ENCODE measurements around the gene PHTF1.
"Not testable (repeated sequence)": the region's sequence is repeated elsewhere in the genome, so short reads cannot be mapped to it uniquely, and the experiment has no call there.

The PHTF1 gene

DNA sequence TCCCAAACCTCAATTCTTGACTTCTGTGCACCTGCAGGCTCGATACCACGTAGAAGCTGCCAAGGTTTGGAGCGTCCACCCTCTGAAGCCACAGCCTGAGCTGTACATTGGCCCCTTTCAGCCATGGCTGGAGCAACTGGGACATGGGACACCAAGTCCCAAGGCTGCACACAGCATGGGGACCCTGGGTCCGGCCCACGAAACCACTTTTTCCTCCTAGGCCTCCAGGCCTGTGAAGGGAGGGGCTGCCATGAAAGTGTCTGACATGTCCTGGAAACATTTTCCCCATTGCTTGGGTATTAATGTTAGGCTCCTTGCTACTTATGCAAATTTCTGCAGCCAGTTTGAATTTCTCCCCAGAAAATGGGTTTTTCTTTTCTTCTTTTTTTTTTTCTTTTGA is 40.7 kb downstream of the PHTF1 start:
- DNase-seq (ENCODE audit: low read depth) = not testable (repeated sequence)

GRCh38 chr1:113717506-113717905 is 41.8 kb downstream of the PHTF1 start:
- DNase-seq (ENCODE audit: low read depth) = not testable (repeated sequence)

DNA sequence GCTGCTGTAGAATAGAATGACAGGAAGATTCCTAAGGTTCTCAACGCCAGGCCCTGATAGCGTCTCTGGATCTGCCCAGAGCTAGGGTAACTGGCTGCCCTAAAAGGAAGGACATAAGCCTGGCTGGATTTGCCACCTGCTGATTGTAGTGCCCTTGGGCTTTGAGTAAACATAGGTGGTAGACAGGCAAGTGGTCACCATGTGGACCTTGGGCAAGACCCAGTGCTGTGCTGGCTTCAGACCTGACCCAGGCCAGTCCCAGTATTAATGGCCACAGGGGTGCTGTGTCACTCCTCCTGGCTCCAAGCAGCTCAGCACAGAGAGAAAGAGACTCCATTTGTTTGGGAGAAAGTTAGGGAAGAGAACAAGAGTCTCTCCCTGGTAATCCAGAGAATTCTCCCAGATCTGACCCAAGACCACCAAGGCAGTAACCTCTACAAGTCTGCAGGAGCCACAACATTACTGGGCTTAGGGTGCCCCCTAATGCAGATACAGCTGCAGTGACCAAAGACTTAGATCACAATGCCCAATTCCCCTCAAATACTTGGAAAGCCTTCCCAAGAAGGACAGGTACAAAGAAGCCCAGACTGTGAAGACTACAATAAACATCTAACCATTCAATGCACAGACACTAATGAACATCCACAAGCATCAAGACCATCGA is 44.5 kb downstream of the PHTF1 start:
- no peak for DNase-seq (ENCODE audit: low read depth)

- no peak for DNase-seq (ENCODE audit: low read depth)
Observed at GRCh38 chr1:113701429-113701828, 57.9 kb downstream of the PHTF1 start.

GRCh38 chr1:113694910-113695309 is 64.4 kb downstream of the PHTF1 start:
- DNase-seq (ENCODE audit: low read depth) = no peak

DNA sequence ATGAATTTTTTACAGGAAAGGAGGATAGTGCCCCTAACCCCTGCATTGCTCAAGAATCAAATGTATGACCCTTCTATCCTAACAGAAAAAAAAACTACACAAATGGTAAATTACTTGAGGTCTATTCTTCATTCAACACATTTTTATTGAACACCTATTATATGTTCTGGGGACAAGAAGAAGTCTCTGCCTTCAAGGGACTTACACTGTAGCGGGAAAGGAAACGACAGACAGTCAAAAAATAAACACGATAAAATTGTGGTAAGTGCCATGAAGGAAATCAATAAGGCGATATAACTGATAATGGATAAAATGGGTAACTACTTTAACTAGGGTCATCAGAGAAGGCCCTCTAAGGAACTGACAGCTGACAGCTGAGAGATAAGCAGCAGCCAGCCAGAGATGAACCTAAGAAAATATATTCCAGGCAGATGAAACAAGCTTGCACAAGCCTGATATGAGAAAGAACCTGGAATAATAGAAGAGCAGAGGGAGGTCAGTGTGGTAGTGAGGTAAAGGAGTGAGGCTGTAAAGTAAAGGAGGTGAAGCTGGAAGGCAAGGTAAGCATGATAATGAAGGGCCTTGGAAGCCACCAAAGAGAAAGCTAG is 66.4 kb downstream of the PHTF1 start:
- no peak for DNase-seq (ENCODE audit: low read depth)

DNA sequence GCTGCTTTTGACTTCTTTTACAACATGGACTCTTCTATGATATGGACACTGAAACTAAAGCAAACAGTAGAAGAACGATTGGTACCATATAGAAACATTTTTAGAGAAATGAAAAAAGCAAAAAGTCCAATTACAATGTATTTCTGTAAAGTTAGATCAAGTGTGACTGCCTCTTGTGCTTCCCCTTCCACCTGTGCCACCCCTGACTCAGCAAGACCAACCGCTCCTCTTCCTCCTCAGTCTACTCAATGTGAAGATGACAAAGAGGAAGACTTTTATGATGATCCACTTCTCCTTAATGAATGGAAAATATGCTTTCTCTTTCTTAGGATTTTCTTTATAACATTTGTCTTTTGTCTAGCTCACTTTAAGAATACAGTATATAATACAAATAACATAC is 66.9 kb downstream of the PHTF1 start:
- no peak for DNase-seq (ENCODE audit: low read depth)

GRCh38 chr1:113691184-113691583 is 68.1 kb downstream of the PHTF1 start:
- DNase-seq (ENCODE audit: low read depth) = no peak

DNA sequence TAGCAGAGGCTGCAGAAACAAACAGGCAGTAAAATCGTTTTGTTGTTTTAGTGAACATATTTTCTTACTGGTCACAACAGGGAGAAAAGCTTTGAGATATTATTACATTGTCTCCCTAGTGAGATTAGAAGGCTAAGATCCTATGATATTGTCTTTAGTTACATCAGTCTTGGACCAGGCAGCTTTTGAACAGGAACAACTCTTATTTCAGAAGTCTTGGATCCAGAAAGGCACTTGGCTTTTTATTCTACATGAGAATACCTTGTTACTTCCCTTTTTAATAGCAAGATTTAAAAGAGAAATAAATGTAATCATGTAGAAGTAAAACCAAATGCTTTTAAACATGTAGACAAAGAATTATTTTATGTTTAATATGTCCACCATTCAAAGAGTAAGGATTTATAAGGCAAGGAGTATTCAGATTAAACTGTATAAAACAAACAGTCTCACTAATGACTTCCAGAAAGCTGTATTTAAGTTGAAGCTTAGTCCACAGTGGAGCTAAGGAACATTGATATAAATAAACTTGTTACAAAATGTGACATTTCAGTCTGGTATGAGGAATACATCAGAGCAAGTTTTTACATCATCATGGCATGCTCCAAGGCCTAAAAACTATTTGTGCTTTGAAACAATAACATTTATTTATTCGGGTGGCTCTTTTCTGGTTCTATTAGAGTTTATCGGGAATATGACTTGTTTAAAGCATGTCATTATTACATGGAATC is 72.2 kb downstream of the PHTF1 start:
- no peak for DNase-seq (ENCODE audit: low read depth)

DNA sequence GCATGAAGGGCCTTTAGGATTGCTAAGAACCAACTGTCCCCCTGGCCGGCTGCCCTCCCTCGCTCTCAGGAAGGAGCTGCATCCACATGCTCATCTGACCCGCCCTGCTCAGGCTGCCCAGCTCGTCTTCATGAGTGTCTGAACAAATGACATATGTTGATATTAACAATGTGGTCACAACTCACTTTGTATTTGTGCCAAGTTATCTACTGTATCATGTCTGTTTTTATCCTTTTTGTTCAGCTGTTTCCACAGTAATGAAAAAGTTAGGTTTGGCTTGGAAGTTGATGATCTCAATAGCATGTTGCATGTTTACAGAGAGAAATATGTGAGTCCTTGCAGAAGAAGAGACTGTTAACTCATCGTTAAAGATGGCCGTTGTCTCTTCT is 75.1 kb downstream of the PHTF1 start:
- DNase-seq (ENCODE audit: low read depth) = no peak

GRCh38 chr1:113683384-113684152 is 75.7 kb downstream of the PHTF1 start:
- no peak for DNase-seq (ENCODE audit: low read depth)

DNA sequence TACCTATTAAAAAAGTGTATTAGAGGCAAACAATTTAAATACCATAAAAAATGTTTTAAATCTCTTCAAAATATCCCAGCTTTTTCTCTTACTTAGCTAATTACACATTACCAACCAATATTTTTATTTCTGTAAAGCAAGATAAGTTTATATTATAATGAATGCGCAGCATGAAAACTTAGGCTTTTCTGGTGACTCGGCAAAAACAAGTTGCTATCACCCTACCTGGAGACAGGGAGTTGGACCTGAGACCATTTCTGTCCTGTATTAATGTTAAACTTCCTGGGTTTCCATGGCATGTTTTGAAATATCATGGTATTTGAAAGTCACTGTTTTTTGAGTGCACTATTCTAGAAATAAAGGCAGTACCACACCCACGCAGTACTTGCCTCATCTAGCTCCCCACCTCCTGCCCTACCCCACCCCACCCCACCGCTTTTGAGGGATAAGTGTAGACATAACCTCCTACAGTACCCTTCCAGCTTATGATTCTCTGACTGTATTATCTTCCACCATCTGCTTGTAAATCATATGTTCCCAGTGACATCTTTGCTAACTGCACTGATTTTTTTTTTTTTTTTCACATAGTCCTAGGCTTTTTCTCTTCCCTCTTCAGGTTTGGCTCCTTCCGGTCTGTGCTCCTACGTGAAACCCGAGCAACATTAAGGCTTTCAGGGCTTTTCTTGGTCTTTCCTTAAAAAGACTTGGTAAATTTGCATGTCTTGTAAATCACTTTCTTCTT is 77.5 kb downstream of the PHTF1 start:
- DNase-seq (ENCODE audit: low read depth) = no peak

DNA sequence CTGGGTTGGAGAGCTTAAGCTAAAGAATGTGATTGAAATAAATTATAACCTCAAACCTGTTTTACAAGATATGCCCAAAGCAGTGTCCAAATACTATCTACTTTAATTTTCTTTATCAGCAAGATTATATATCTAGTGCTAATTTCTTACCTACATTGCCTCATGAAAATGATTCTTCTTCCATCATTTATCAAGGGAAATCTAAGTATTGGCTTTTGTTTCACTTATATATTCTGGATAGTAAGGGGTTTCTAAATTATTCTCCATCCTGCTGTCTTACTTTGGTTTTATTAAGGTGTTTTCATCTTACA is 81.2 kb downstream of the PHTF1 start:
- DNase-seq (ENCODE audit: low read depth) = no peak

DNA sequence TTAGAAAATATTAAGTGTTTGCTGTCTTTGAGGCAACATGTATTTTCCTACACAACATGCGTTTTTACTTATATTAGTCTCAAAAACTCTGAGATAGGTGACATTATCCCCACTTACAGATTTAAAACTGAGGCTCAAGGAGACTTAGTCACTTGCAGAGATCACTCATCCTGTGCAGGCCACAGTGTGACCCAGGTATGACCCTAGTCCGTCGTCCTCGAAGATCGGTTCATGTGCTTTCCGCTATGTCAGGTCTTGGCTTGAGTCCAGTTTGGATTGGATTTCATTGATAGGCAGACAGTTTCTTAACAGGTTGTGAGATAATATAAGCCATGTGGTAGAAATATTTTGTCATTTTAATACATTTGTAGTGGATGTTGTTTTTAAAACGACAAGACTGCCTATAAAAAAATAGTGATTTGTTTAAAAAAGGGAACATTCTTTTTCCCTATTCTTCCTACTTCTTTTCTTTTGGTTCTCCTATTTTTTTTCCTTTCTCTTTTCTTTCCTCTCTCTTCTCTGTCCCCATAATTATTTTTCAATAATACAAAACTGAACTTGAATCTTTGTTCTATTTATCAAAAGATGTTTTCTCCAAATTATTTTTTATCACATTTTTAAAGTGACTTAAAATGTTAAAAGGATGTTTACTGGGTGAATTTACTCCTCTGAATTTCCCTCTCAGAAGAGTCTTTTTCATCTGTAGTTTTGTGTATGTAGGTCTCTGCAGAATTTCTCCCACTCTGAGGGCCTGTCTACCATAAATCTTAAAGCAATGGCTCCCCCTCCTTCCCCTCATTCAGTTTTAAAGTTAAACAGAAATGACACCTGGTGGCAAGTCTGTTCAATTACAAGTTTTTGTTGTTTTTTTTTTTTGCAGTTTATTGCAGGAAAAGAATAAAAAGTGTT is 81.8 kb downstream of the PHTF1 start:
- peak; percentile 71 for DNase-seq (ENCODE audit: low read depth)

DNA sequence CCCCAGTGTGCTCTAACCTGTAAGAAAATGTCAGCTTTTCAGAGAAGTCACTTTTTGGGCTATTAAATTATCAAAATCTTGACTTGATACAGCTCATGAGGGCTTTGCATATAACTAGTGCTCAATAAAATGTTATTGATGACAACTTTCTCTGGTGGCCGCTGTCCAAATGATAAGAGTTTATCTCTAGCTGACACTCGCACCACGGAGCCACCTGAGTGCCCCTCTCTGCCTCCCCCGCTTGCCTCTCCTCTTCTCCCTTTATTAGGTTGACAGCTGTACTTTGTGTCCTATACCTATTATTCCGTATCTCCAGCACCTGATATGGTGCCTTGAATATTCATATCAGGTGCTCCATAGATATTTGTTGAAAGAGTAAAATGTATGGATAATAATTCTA is 82.8 kb downstream of the PHTF1 start:
- DNase-seq (ENCODE audit: low read depth) = no peak

DNA sequence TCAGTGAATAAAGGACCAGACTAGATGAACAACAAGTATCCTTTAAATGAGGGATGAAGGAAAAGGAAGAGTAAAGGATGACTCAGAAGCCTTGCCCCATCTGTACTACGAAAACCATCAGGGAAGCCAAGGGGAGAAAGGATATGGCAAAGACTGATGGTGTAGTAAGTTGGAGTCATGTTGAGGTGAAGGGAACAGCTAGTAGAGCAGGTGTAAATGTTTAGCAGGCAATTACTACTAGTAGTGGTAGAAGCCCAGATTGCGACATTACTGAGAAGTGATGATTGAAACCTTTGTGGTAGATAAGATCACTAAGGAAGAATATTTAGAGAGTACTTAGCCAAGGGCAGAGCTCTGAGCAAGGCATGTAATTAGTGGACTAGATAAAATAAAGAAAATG is 84.0 kb downstream of the PHTF1 start:
- DNase-seq (ENCODE audit: low read depth) = peak; percentile 24

- DNase-seq (ENCODE audit: low read depth) = peak; percentile 16
Observed at GRCh38 chr1:113674591-113674990, 84.7 kb downstream of the PHTF1 start.

GRCh38 chr1:113672491-113672890 is 86.8 kb downstream of the PHTF1 start:
- no peak for DNase-seq (ENCODE audit: low read depth)

- no peak for DNase-seq (ENCODE audit: low read depth)
Observed at GRCh38 chr1:113670650-113671049, 88.6 kb downstream of the PHTF1 start.

DNA sequence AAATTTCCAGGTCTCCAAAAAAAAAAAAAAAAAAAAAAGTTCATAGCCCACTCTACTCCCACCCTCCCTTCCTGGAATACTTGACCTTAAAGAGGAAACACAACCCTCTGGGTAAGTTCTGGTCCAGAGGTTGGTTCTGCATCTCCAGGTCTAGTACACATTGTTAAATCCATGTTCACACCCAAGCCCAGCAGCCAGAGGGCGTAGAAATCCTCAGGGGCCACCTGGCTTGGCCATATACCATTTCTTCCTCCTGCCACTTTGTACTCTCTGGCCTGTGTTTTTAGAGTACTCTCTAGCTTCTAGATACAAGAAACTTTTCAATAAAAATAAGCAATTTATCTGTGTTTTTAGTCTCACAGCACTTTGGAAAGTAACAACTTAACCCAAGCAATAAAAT is 89.3 kb downstream of the PHTF1 start:
- no peak for DNase-seq (ENCODE audit: low read depth)

DNA sequence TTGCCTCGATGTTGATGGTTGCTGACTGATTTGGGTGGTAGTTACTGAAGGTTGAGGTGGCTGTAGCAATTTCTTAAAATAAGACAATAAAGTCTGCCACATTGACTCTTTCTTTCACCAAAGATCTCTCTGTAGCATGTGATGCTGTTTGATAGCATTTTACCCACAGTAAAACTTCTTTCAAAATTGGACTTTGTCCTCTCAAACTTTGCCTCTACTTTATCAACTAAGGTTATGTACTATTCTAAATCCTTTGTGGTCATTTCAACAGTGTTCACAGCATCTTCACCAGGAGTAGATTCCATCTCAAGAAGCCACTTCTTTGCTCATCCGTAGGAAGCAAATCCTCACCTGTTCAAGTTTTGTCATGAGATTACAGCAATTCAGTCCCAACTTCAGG is 93.2 kb downstream of the PHTF1 start:
- no peak for DNase-seq (ENCODE audit: low read depth)

Data from ELR (cell line).